ENCODE data around the gene ADAMTS17. TPM values are rescaled to one million over a fixed set of nuclear protein-coding genes. Genes with fewer than 3 reads are reported as not detected.

The ADAMTS17 gene
- polyA plus RNA-seq, 2 of the 4 experiments (the other 2 are of a cell fraction): 0.05 TPM; not detected in 1

- DNase-seq (ENCODE audit: low read depth in 1 of 2, low spot score in 1 of 2): no peak
- POLR2A ChIA-PET: no interaction called here
- WGBS (ENCODE audit: missing lambda C conversion rate): 36% methylated on average over 19 of the region's 19 CpGs
- Histone ChIP-seq H3K9me3 (no peaks in the 10 kb centered on the region; the same call in 2 of the 3 replicates), H3K4me2 (no peak overlapping the region), H3K4me1 (peaks cover 5% of the 10 kb centered on the region; the same call in 1 of the 3 replicates), H3K27ac (no peak overlapping the region), H3K4me3 (no peak overlapping the region)
- CTCF ChIA-PET: interaction anchor here (1.0 to 2.2 kb wide), 4 partner anchors 8 to 35 kb away, joined by 3 to 10 read pairs (median 3); no protein-coding TSS in a partner anchor
- ATAC-seq: no peak
- no peak for FAIRE-seq
- TF ChIP-seq KDM1A (IDR thresholded peaks at IDR 0.05; ENCODE audit: low read depth): no peak
- TF ChIP-seq POLR2A (IDR thresholded peaks at IDR 0.05; ENCODE audit: low read length): no peak
- TF ChIP-seq MYC (IDR thresholded peaks at IDR 0.05; ENCODE audit: borderline replicate concordance, low read length): no peak
- no peak for TF ChIP-seq ZC3H11A (IDR thresholded peaks at IDR 0.05)
- TF ChIP-seq NFE2L2 (conservative IDR thresholded peaks at IDR 0.05; ENCODE audit: low read length): no peak
- TF ChIP-seq FOSB (CRISPR knock-in tag; IDR thresholded peaks at IDR 0.05): no peak
- no peak for TF ChIP-seq ZNF302 (CRISPR knock-in tag; IDR thresholded peaks at IDR 0.05)
- TF ChIP-seq MAFK (IDR thresholded peaks at IDR 0.05; ENCODE audit: partially characterized antibody): no peak
- TF ChIP-seq POLR2AphosphoS2 (conservative IDR thresholded peaks at IDR 0.05; ENCODE audit: low read length): no peak
- TF ChIP-seq NR3C1 (IDR thresholded peaks at IDR 0.05): no peak
- no peak for TF ChIP-seq RAD21 (conservative IDR thresholded peaks at IDR 0.05 in 1 of 2, IDR thresholded peaks at IDR 0.05 in 1 of 2)
- no peak for TF ChIP-seq HMGXB4 (CRISPR knock-in tag; IDR thresholded peaks at IDR 0.05; ENCODE audit: borderline replicate concordance)
- no peak for TF ChIP-seq FOXS1 (CRISPR knock-in tag; IDR thresholded peaks at IDR 0.05)
- TF ChIP-seq RNF2 (IDR thresholded peaks at IDR 0.05; ENCODE audit: borderline replicate concordance, low read depth): no peak
- no peak for TF ChIP-seq RFX5 (IDR thresholded peaks at IDR 0.05)
- TF ChIP-seq ZSCAN20 (CRISPR knock-in tag; IDR thresholded peaks at IDR 0.05): no peak
- TF ChIP-seq PBX3 (IDR thresholded peaks at IDR 0.05): no peak
- TF ChIP-seq CHD2 (IDR thresholded peaks at IDR 0.05; ENCODE audit: low read length, partially characterized antibody): no peak
These were observed 226.6 kb downstream of the ADAMTS17 start for GRCh38 chr15:100115066-100115710.

DNA sequence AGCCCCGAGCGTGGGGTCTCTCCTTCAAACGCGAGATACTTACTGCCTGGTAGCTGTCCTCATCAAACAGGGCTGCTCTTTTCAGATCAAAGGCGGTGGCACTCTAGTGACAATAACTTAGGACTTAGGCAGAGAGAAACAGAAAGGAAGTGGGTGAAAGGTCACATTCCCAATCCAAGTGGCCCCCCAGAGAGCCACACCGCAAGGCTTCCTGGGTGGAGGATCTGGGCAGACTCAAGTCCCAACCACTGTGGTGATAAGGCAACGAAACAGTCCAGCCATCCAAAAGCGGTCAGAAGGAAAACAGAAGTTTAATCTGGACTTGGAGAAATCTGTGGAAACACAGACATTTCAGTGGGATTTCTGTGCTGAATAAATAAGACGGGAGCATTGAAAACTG is 227.2 kb downstream of the ADAMTS17 start:
- WGBS (ENCODE audit: missing lambda C conversion rate): 22% methylated on average over 9 of the region's 9 CpGs
- Histone ChIP-seq H3K9me3 (no peaks in the 10 kb centered on the region), H3K4me3 (no peak overlapping the region), H3K4me2 (no peak overlapping the region), H3K4me1 (peaks cover 5% of the 10 kb centered on the region; the same call in 1 of the 3 replicates), H3K27ac (no peak overlapping the region)
- ChIA-PET POLR2A (no interaction called here), CTCF (interaction anchor here (1.3 to 2.2 kb wide), 2 partner anchors 18 to 36 kb away, joined by 3 to 10 read pairs; no protein-coding TSS in a partner anchor)
- no peak for FAIRE-seq
- DNase-seq (ENCODE audit: low read depth in 1 of 2, low spot score in 1 of 2): no peak
- ATAC-seq: no peak
- no peak for TF ChIP-seq REST (IDR thresholded peaks at IDR 0.05)
- TF ChIP-seq SMC3 (IDR thresholded peaks at IDR 0.05): no peak
- TF ChIP-seq HOXB5 (CRISPR knock-in tag; IDR thresholded peaks at IDR 0.05): no peak
- TF ChIP-seq CHD2 (IDR thresholded peaks at IDR 0.05; ENCODE audit: low read length, partially characterized antibody): no peak
- TF ChIP-seq KDM1A (IDR thresholded peaks at IDR 0.05; ENCODE audit: low read depth): no peak
- TF ChIP-seq HEYL (CRISPR knock-in tag; IDR thresholded peaks at IDR 0.05): no peak
- TF ChIP-seq, protein P1, sequence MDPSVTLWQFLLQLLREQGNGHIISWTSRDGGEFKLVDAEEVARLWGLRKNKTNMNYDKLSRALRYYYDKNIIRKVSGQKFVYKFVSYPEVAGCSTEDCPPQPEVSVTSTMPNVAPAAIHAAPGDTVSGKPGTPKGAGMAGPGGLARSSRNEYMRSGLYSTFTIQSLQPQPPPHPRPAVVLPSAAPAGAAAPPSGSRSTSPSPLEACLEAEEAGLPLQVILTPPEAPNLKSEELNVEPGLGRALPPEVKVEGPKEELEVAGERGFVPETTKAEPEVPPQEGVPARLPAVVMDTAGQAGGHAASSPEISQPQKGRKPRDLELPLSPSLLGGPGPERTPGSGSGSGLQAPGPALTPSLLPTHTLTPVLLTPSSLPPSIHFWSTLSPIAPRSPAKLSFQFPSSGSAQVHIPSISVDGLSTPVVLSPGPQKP (IDR thresholded peaks at IDR 0.05; ENCODE audit: low read depth, low read length): no peak
- no peak for TF ChIP-seq JUN (IDR thresholded peaks at IDR 0.05)
- TF ChIP-seq FOSB (CRISPR knock-in tag; IDR thresholded peaks at IDR 0.05): no peak
- no peak for TF ChIP-seq HMGXB4 (CRISPR knock-in tag; IDR thresholded peaks at IDR 0.05; ENCODE audit: borderline replicate concordance)
- no peak for TF ChIP-seq RCOR1 (IDR thresholded peaks at IDR 0.05; ENCODE audit: low read depth, low read length)
- TF ChIP-seq NR3C1 (IDR thresholded peaks at IDR 0.05): no peak
- no peak for TF ChIP-seq TP53 (CRISPR knock-in tag; IDR thresholded peaks at IDR 0.05)
- TF ChIP-seq, protein P2, sequence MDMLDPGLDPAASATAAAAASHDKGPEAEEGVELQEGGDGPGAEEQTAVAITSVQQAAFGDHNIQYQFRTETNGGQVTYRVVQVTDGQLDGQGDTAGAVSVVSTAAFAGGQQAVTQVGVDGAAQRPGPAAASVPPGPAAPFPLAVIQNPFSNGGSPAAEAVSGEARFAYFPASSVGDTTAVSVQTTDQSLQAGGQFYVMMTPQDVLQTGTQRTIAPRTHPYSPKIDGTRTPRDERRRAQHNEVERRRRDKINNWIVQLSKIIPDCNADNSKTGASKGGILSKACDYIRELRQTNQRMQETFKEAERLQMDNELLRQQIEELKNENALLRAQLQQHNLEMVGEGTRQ (IDR thresholded peaks at IDR 0.05): no peak

Data from A549 (cell line).